Activated CD4-positive, alpha-beta memory T cell treated with anti-CD3 and anti-CD28 coated beads, Interleukin-2, amount 10 ng/mL, durations not matched to agents 7 days and 5 days (primary cell): ENCODE results near the gene DMRTC2. TPM values are rescaled to one million over a fixed set of nuclear protein-coding genes. Genes with fewer than 3 reads are reported as not detected.

Experiments used
- CTCF ChIA-PET: fragments of 350-600 bp; sonication (Branson Sonifier 250); formaldehyde crosslinking; loops from one replicate; lab custom pipeline; 2021; ENCODE audit warnings: antibody characterized with exemption, inconsistent platforms; lab: Charles Lee
- POLR2A ChIA-PET: fragments of 350-600 bp; sonication (Branson Sonifier 250); formaldehyde crosslinking; loops from one replicate; lab custom pipeline; 2021; ENCODE audit warnings: antibody characterized with exemption; lab: Charles Lee
- DNase-seq: peaks from one replicate; pipeline ENCODE4 v3.0.0-alpha.2; 2020
- H3K27ac Mint-ChIP-seq: one replicate; pipeline ENCODE4 v1.8.0; 2021; ENCODE audit warnings: mild to moderate bottlenecking, mixed read lengths
- H3K27me3 Mint-ChIP-seq: one replicate; pipeline ENCODE4 v1.8.0; 2021; ENCODE audit warnings: mixed read lengths
- H3K36me3 Mint-ChIP-seq: one replicate; pipeline ENCODE4 v1.8.0; 2021; ENCODE audit warnings: low read depth, mixed read lengths
- H3K4me1 Mint-ChIP-seq: one replicate; pipeline ENCODE4 v1.8.0; 2021; ENCODE audit warnings: mixed read lengths
- H3K4me3 Mint-ChIP-seq: one replicate; pipeline ENCODE4 v1.8.0; 2021; ENCODE audit warnings: mild to moderate bottlenecking, mixed read lengths
- H3K9me3 Mint-ChIP-seq: one replicate; pipeline ENCODE4 v1.8.0; 2021; ENCODE audit warnings: mixed read lengths
- total RNA-seq, 2 experiments: library from RNA; stranded (reverse); gene quantifications; one replicate each; pipeline ENCODE4 v1.2.3, GENCODE V29; 2021

The DMRTC2 gene
- total RNA-seq, 2 experiments from 2014 or later = not detected

GRCh38 chr19:41850381-41850780, 5.5 kb downstream of the DMRTC2 start:
- ChIA-PET CTCF (interaction anchor here (2.5 kb wide), 1 partner anchor 9 kb away, joined by 12 read pairs; the partner anchor contains the start of gene RPS19), POLR2A (interaction anchor here (1.0 kb wide), 1 partner anchor 30 kb away, joined by 5 read pairs; no protein-coding TSS in a partner anchor)
- no peak overlapping the region for H3K27ac Mint-ChIP-seq
- no peaks in the 10 kb centered on the region for H3K9me3 Mint-ChIP-seq
- H3K36me3 Mint-ChIP-seq = no peaks in the 10 kb centered on the region
- H3K4me1 Mint-ChIP-seq = no peaks in the 10 kb centered on the region
- H3K4me3 Mint-ChIP-seq = no peak overlapping the region
- H3K27me3 Mint-ChIP-seq = peaks cover 40% of the 10 kb centered on the region
- DNase-seq = no peak

DNA sequence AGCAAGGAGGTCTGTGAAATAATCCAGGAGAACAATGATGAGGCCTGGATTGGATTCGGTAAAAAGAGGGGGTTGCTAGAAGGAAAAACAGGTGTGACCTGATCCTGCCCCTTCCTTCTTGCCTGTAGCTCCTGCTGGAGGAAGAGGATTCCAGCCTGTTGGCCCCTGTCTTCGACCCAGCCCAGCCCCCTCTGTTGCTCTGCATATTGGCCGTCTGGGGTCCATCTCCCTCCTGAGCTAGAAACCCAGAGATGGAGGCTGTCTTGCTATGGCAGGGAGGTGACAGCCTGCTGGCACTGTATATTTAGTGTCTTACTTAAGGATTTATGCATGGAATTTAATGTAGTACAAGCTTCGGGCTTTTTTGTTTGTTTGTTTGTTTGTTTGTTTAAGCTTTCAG, 6.6 kb downstream of the DMRTC2 start:
- no peak overlapping the region for H3K27ac Mint-ChIP-seq
- H3K9me3 Mint-ChIP-seq = no peaks in the 10 kb centered on the region
- ChIA-PET POLR2A (interaction anchor here (1.0 to 1.5 kb wide), 2 partner anchors 8 to 31 kb away, joined by 4 to 5 read pairs; partner anchors contain the start of gene RPS19), CTCF (interaction anchor here (0.9 to 1.9 kb wide), 5 partner anchors 18 to 183 kb away, joined by 3 to 8 read pairs (median 4); partner anchors contain the start of gene RABAC1)
- no peaks in the 10 kb centered on the region for H3K4me1 Mint-ChIP-seq
- H3K4me3 Mint-ChIP-seq = no peak overlapping the region
- H3K36me3 Mint-ChIP-seq = no peaks in the 10 kb centered on the region
- H3K27me3 Mint-ChIP-seq = peaks cover 36% of the 10 kb centered on the region
- no peak for DNase-seq

- Mint-ChIP-seq H3K36me3 (no peaks in the 10 kb centered on the region), H3K27me3 (peaks cover 36% of the 10 kb centered on the region)
These were observed 8.5 kb downstream of the DMRTC2 start for GRCh38 chr19:41853344-41853743.

GRCh38 chr19:41853768-41854167, 8.9 kb downstream of the DMRTC2 start:
- no peak for DNase-seq
- ChIA-PET CTCF (interaction anchor here (1.0 to 1.1 kb wide), 2 partner anchors 11 to 100 kb away, joined by 3 read pairs; no protein-coding TSS in a partner anchor), POLR2A (no interaction called here)
- Mint-ChIP-seq H3K27me3 (peaks cover 36% of the 10 kb centered on the region), H3K27ac (no peak overlapping the region), H3K4me3 (no peak overlapping the region), H3K4me1 (no peaks in the 10 kb centered on the region), H3K9me3 (no peaks in the 10 kb centered on the region), H3K36me3 (no peaks in the 10 kb centered on the region)

More at GRCh38 chr19:41853344-41853743, 8.5 kb downstream of the DMRTC2 start:
- ChIA-PET POLR2A (interaction anchor here (0.5 kb wide), 1 partner anchor 13 kb away, joined by 3 read pairs; no protein-coding TSS in a partner anchor), CTCF (interaction anchor here (1.0 to 1.1 kb wide), 2 partner anchors 11 to 100 kb away, joined by 3 read pairs; no protein-coding TSS in a partner anchor)
- H3K4me1 Mint-ChIP-seq = no peaks in the 10 kb centered on the region
- no peak for DNase-seq
- H3K4me3 Mint-ChIP-seq = no peak overlapping the region
- no peaks in the 10 kb centered on the region for H3K9me3 Mint-ChIP-seq
- no peak overlapping the region for H3K27ac Mint-ChIP-seq

DNA sequence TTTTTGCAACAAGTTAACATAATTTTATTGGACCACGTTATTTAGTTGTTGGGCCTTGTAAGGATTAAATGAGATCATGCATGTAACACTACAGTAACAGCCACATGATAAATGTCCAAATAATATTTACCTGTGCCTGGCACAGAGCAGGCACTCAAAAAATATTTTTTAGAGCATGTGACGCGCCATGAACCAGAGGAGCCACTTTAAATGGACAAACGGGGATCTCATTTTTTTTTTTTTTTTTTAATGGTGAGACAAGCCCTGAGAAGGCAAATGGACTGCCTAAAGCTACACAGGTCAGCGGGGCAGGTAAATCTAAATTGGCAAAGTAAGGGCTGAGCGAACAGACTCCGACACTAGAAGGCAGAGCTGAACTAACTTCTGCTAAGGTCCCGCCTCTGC, 14.4 kb downstream of the DMRTC2 start:
- CTCF ChIA-PET = interaction anchor here (0.6 to 5.4 kb wide), 15 partner anchors 10 to 1047 kb away, joined by 3 to 82 read pairs (median 6); partner anchors contain the start of genes CEACAM3, HNRNPUL1 and RABAC1
- Mint-ChIP-seq H3K4me3 (peak overlapping the region; percentile 82), H3K27ac (peak overlapping the region; percentile 94), H3K4me1 (peaks cover 39% of the 10 kb centered on the region), H3K9me3 (no peaks in the 10 kb centered on the region), H3K27me3 (peaks cover 8% of the 10 kb centered on the region), H3K36me3 (peaks cover 38% of the 10 kb centered on the region)
- no peak for DNase-seq
- POLR2A ChIA-PET = interaction anchor here (0.9 to 7.0 kb wide), 15 partner anchors 8 to 103 kb away, joined by 3 to 223 read pairs (median 8); partner anchors contain the start of genes ARHGEF1, CD79A and RABAC1

DNA sequence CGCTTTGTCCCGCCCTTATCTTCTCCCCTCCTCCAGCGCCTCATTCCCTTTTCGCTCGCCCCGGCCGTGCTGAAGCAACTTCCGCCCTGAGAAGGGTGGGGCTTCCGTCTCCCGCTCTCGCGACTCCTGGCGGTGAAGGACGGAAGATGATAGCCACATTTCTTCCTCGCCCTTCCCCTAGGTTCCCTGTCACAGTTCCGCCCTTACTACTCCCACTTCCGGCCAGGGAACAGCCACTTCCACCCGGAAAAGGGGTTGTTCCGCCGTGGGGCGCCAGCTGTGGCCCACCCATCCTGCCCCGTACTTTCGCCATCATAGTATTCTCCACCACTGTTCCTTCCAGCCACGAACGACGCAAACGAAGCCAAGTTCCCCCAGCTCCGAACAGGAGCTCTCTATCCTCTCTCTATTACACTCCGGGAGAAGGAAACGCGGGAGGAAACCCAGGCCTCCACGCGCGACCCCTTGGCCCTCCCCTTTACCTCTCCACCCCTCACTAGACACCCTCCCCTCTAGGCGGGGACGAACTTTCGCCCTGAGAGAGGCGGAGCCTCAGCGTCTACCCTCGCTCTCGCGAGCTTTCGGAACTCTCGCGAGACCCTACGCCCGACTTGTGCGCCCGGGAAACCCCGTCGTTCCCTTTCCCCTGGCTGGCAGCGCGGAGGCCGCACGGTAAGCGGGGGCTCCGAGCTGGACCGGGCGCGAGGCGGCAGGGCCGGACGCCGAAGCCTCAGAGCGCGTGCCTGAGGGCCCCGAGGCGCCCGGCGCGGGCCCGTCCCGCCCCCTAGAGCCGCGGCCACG, 15.0 kb downstream of the DMRTC2 start, which contains the start of gene RPS19:
RPS19 (plus strand) TSS at position 638 of the 801 bp plus-strand sequence. CDS start 520 bp downstream, outside the sequence.
- CTCF ChIA-PET = interaction anchor here (0.7 to 5.4 kb wide), 17 partner anchors 9 to 596 kb away, joined by 3 to 82 read pairs (median 3); partner anchors contain the start of genes CEACAM3, HNRNPUL1 and RABAC1
- Mint-ChIP-seq H3K36me3 (peaks cover 44% of the 10 kb centered on the region), H3K27me3 (peaks cover 2% of the 10 kb centered on the region), H3K9me3 (no peaks in the 10 kb centered on the region), H3K4me1 (peaks cover 45% of the 10 kb centered on the region), H3K4me3 (peak within 1 kb of the TSS; percentile 82), H3K27ac (peak within 1 kb of the TSS; percentile 94)
- POLR2A ChIA-PET = interaction anchor here (0.7 to 7.0 kb wide), 16 partner anchors 8 to 537 kb away, joined by 3 to 223 read pairs (median 6); partner anchors contain the start of genes ARHGEF1, CD79A and RABAC1
- peak; percentile 98 for DNase-seq

- peaks cover 50% of the 10 kb centered on the region for H3K4me1 Mint-ChIP-seq
- H3K27ac Mint-ChIP-seq = peak overlapping the region; percentile 81
- ChIA-PET POLR2A (interaction anchor here (0.7 to 7.0 kb wide), 13 partner anchors 9 to 538 kb away, joined by 3 to 223 read pairs (median 10); partner anchors contain the start of genes ARHGEF1, CD79A and RABAC1), CTCF (interaction anchor here (0.7 to 5.4 kb wide), 11 partner anchors 8 to 174 kb away, joined by 3 to 82 read pairs (median 11); partner anchors contain the start of gene RABAC1)
- H3K9me3 Mint-ChIP-seq = no peaks in the 10 kb centered on the region
- peak; percentile 38 for DNase-seq
- peaks cover 50% of the 10 kb centered on the region for H3K36me3 Mint-ChIP-seq
- H3K4me3 Mint-ChIP-seq = peak overlapping the region; percentile 82
- no peaks in the 10 kb centered on the region for H3K27me3 Mint-ChIP-seq
These were observed 15.7 kb downstream of the DMRTC2 start for GRCh38 chr19:41860419-41861115.

DNA sequence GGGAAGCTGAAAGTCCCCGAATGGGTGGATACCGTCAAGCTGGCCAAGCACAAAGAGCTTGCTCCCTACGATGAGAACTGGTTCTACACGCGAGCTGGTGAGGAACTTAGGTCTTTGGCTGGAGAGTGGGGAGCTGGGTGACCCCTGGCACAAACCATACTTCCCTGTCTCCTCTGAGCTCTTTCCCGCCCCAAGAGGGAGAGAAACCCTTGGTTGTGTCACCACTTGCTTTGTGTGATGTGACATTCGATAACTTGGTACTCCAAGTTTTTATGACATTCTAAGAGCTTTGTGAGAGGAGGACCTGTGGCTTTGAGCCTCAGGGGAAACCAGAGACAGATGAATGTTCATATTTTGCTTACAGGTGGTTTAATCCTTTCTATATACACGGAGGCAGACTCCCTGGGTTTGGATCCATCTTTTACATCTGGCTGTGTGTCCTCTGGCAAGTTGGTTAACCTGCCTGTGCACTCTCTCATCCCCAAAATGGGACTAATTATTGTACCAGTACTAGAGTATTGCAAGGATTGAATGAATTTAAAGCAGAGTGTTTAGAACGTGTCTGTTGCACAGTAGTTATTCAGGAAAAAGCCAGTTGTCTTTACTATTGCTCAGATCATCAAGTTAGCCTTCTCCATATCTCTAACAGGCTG, 16.4 kb downstream of the DMRTC2 start:
- Mint-ChIP-seq H3K4me1 (peaks cover 53% of the 10 kb centered on the region), H3K36me3 (peaks cover 54% of the 10 kb centered on the region), H3K9me3 (no peaks in the 10 kb centered on the region), H3K27ac (peak overlapping the region; percentile 81), H3K27me3 (no peaks in the 10 kb centered on the region), H3K4me3 (peak overlapping the region; percentile 82)
- POLR2A ChIA-PET = interaction anchor here (1.8 to 7.0 kb wide), 7 partner anchors 12 to 97 kb away, joined by 10 to 223 read pairs (median 29); partner anchors contain the start of genes ARHGEF1, CD79A and RABAC1
- DNase-seq = no peak
- CTCF ChIA-PET = interaction anchor here (2.1 to 5.4 kb wide), 4 partner anchors 12 to 97 kb away, joined by 11 to 82 read pairs (median 28); partner anchors contain the start of gene RABAC1

DNA sequence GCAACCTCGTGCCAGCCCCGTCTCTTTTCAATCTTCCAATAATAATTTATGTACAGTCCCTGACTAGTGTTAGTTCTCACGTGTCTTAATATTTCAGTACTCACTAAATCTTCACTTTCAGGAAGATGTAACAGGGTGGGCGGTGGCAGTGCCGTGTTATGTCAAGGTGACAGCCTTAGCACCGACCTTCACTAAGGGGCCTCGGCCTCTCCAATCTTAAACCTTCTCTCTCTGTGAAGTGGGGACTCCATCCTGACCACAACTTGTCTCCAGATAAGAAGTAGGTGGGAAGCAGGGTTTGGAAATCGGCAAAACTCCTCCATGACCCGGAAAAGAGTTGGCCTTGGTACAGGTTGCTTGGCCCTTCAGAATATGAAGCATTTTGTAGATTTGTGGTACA, 17.0 kb downstream of the DMRTC2 start:
- Mint-ChIP-seq H3K9me3 (no peaks in the 10 kb centered on the region), H3K27me3 (no peaks in the 10 kb centered on the region), H3K36me3 (peaks cover 56% of the 10 kb centered on the region), H3K4me1 (peaks cover 57% of the 10 kb centered on the region), H3K4me3 (peak overlapping the region; percentile 82), H3K27ac (peak overlapping the region; percentile 81)
- ChIA-PET POLR2A (interaction anchor here (1.2 to 16.1 kb wide), 7 partner anchors 11 to 97 kb away, joined by 3 to 384 read pairs (median 33); partner anchors contain the start of genes ARHGEF1, CD79A and RABAC1), CTCF (interaction anchor here (4.4 to 5.4 kb wide), 2 partner anchors 11 to 96 kb away, joined by 32 to 82 read pairs; partner anchors contain the start of gene RABAC1)
- DNase-seq = no peak

DNA sequence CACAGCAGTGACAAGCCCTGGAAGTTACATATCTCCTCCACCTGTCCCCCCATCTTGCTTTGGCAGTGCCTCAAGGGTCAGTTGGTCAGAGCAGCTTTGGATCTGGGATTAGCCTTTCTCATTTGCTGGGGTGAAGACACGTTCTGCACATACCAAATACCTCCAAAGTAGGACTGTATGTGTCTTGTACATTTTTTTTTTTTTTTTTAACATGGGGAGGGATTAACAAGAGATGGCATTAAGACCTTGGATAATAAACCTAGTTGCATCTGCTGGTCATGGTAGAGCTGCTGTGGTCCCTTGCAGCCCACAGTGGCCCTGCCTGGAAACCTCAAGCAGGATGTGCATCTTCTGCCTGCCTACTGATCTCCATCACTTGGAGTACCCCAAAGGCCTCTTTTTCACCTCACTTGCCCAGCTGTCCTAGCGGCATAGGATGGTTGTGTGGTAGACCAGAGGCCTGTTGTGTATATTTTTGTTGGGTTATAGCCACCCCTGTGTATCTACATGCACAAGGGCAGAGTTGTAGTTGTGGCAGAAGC, 17.7 kb downstream of the DMRTC2 start:
- DNase-seq = peak; percentile 54
- Mint-ChIP-seq H3K9me3 (no peaks in the 10 kb centered on the region), H3K36me3 (peaks cover 56% of the 10 kb centered on the region), H3K4me1 (peaks cover 62% of the 10 kb centered on the region), H3K27me3 (no peaks in the 10 kb centered on the region), H3K4me3 (peak overlapping the region; percentile 82), H3K27ac (peak overlapping the region; percentile 81)
- CTCF ChIA-PET = interaction anchor here (0.8 to 5.4 kb wide), 6 partner anchors 10 to 97 kb away, joined by 3 to 82 read pairs (median 3); partner anchors contain the start of gene RABAC1
- POLR2A ChIA-PET = interaction anchor here (1.2 to 16.1 kb wide), 4 partner anchors 11 to 96 kb away, joined by 3 to 384 read pairs (median 114); partner anchors contain the start of genes ARHGEF1 and CD79A
